Fibroblast of mammary gland (primary cell): ENCODE results near the gene KLF6.

ENCODE experiments used
- DNase-seq: peaks from one replicate; pipeline ENCODE4 v3.0.0-alpha.2; 2010; ENCODE audit warnings: low read depth
- H3K4me3 ChIP-seq: 2 replicates; pipeline ENCODE4 v1.5.1; 2011; ENCODE audit warnings: low read depth, mild to moderate bottlenecking, low read length, moderate library complexity; ENCODE audit not compliant: control insufficient read depth
- TF ChIP-seq, protein P1 (sequence below): conservative IDR thresholded peaks from 2 replicates; pipeline ENCODE4 v1.5.1; 2011; ENCODE audit warnings: low read depth, low read length, inconsistent platforms; ENCODE audit not compliant: control insufficient read depth, insufficient read depth

KLF6 gene

DNA sequence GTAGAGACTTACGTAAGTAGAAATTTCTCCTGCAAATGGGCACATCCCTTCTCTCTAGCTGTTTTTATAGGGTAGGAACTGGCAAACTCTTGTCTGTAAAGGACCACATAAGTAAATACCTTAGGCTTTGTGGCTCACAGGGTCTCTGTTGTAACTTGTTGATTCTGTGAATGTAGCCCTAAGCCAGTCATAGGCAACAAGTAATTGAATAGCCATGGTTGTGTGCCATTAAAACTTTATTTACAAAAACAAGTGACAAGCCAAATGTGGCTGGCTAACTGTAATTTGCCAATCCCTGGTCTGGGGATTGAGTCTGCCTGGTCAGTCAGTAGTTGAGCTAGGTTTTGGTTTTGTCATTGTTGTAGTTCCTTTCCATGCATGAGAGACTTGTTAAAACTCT, 5.3 kb upstream of the KLF6 start:
- DNase-seq, result no peak
- TF ChIP-seq, protein P1, sequence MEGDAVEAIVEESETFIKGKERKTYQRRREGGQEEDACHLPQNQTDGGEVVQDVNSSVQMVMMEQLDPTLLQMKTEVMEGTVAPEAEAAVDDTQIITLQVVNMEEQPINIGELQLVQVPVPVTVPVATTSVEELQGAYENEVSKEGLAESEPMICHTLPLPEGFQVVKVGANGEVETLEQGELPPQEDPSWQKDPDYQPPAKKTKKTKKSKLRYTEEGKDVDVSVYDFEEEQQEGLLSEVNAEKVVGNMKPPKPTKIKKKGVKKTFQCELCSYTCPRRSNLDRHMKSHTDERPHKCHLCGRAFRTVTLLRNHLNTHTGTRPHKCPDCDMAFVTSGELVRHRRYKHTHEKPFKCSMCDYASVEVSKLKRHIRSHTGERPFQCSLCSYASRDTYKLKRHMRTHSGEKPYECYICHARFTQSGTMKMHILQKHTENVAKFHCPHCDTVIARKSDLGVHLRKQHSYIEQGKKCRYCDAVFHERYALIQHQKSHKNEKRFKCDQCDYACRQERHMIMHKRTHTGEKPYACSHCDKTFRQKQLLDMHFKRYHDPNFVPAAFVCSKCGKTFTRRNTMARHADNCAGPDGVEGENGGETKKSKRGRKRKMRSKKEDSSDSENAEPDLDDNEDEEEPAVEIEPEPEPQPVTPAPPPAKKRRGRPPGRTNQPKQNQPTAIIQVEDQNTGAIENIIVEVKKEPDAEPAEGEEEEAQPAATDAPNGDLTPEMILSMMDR, result no peak

DNA sequence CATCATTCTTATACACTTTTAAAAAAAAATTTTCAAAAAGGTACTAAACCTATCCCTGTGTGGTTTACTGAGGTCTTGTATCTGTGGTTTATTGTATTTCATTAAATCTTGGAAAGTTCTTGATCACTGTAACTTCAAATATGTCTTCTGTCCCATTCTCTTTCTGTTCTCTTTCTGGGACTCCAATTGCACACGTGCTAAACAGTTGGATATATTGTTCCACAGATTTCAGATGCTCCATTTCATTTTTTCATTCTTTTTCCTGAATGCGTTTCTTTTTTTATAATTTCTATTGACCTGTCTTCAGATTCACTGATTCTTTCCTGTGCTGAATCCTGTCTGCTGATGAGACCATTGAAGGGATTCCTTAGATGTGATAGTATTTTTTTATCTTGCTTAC, 4.6 kb upstream of the KLF6 start:
- TF ChIP-seq, protein P1, result no peak
- no peak overlapping the region for H3K4me3 ChIP-seq
- no peak for DNase-seq

More for the DNA sequence above, 5.3 kb upstream of the KLF6 start:
- H3K4me3 ChIP-seq, result no peak overlapping the region

DNA sequence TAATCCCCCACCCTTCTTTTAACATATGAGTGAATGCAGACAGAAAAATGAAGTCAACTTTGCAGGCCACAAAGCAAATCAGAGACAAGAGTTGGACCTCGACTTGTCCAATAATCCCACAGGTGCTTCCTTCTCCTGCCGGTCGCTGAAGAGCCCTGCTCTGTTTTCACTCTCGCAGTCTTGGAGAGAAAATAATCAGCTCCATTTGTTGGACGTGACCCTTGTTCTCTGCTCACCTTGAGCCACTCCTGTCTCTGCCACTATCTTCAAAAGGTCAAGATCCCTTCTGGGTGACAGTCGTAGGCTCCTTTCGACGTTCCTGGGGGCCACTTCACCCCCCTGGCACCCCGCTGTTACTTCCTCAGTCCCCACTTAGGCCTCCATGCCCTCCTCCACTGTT, 2.8 kb upstream of the KLF6 start:
- TF ChIP-seq, protein P1, result no peak
- no peak for DNase-seq
- H3K4me3 ChIP-seq, result no peak overlapping the region

DNA sequence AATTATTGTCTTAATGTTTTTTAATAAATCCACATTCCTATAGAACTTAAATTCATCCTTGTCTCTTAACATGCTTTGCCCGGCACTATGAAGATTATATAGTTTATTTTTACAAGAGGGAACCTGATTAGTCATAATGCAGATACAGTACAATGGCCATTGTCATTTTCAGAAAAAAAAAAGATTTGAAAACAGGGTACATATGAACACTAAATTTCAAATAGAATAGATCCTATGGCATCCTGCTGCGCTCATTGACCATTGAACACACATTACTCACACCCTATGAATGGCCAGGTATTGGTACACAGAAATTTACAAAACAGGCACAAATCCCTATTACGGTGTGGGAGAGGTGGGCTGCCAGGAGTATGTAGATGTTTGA, 2.0 kb upstream of the KLF6 start:
- DNase-seq, result peak; percentile 23
- TF ChIP-seq, protein P1, result no peak
- no peak overlapping the region for H3K4me3 ChIP-seq

DNA sequence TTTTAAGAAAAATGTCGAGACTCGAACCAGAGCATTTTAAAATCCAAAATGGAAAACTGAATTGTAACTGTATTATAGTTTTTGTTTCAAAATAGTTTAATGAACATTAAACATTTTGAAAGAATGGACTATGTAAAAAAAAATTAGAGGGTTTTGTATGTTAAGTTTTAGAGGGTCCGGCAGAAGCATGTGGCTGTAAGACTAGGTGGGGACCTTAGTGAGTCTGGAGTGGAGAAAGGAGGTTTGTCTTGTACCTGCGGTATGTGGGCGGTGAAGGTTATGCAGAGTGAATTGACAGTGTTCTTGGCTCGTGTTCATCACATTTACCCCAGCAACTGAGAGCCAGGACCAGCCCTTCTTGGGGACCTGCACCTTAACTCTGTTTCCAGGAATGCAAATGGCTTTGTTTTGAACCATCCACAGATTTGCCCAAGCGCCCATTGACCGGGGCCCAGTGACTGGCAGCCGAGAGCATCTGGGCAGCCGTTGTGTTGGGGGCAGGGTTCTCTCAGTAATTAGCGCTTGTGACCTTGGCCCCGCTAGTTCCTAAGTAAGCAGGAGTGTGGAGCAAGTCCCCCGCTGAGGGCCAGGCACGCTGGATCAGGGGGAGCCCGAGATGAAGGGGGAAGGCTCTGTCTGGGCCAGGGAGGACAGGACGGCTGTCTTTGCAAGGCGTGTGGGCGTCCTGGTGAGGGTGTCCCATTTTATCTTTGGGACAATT, 1.4 kb upstream of the KLF6 start:
- peak; percentile 56 for DNase-seq
- H3K4me3 ChIP-seq, result peak overlapping the region; percentile 38
- TF ChIP-seq, protein P1, result no peak

DNA sequence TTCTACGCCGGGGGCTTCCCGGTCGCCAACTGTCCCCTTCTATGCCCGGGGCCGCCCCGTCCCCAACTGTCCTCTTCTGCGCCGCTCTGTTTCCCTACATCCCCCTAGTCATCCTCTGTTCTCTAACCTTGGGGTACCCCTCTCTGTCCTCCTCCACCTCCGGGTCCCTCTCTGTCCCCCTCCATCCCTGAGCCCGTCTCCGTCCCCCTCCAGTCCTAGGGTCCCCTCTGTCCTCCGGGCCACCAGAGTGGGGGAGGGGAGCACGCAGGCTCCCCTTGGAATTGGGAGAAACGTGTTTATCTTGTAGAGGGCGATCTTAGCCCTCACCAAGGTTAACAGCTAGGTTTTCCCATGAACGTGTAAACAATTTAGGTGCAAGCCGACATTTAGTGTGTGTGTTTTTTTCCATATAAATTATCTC, 852 bp upstream of the KLF6 start:
- H3K4me3 ChIP-seq, result peak overlapping the region; percentile 38
- TF ChIP-seq, protein P1, result no peak
- peak; percentile 59 for DNase-seq
